Measurements from ENCODE around the gene RCAN2. TPM values are rescaled to one million over a fixed set of nuclear protein-coding genes. Genes with fewer than 3 reads are reported as not detected.

Gene RCAN2
- total RNA-seq, 1 donor from 2014 or later, result 5.8 TPM

GRCh38 chr6:46528961-46529750, 37.9 kb upstream of the RCAN2 start:
- Histone ChIP-seq H3K36me3 (no peaks in the 10 kb centered on the region), H2AFZ (replicated peaks) (no peak overlapping the region), H3K9me3 (ENCODE audit: low read depth) (no peaks in the 10 kb centered on the region), H3K9ac (no peak overlapping the region), H3K4me3 (no peak overlapping the region), H3K4me1 (no peaks in the 10 kb centered on the region), H4K20me1 (ENCODE audit: low read depth) (no peaks in the 10 kb centered on the region), H3F3A (ENCODE audit: low read depth) (no peaks in the 10 kb centered on the region), H3K27me3 (no peaks in the 10 kb centered on the region), H3K27ac (no peak overlapping the region), H3K79me2 (ENCODE audit: low read depth) (no peaks in the 10 kb centered on the region), H3K4me2 (no peak overlapping the region)
- Mint-ChIP-seq H3K27ac (no peak overlapping the region), H3K27me3 (ENCODE audit: insufficient read depth, low read depth) (peaks cover 5% of the 10 kb centered on the region), H3K36me3 (no peaks in the 10 kb centered on the region), H3K9me3 (no peaks in the 10 kb centered on the region), H3K4me3 (no peak overlapping the region), H3K4me1 (no peaks in the 10 kb centered on the region)
- DNase-seq (ENCODE audit: low spot score), result no peak
- TF ChIP-seq EZH2 (IDR thresholded peaks at IDR 0.05) (no peak), EZH2phosphoT487 (IDR thresholded peaks at IDR 0.05) (no peak), CTCF (IDR thresholded peaks at IDR 0.05) (no peak)

GRCh38 chr6:46526607-46527006, 35.4 kb upstream of the RCAN2 start:
- Histone ChIP-seq H3K4me3 (no peak overlapping the region), H3K9me3 (ENCODE audit: low read depth) (no peaks in the 10 kb centered on the region), H3K27me3 (no peaks in the 10 kb centered on the region), H3K36me3 (no peaks in the 10 kb centered on the region), H3K4me2 (no peak overlapping the region), H3F3A (ENCODE audit: low read depth) (no peaks in the 10 kb centered on the region), H2AFZ (replicated peaks) (peak overlapping the region; percentile 89), H3K27ac (no peak overlapping the region), H3K9ac (no peak overlapping the region), H4K20me1 (ENCODE audit: low read depth) (no peaks in the 10 kb centered on the region), H3K4me1 (no peaks in the 10 kb centered on the region), H3K79me2 (ENCODE audit: low read depth) (no peaks in the 10 kb centered on the region)
- DNase-seq (ENCODE audit: low spot score), result no peak
- no peaks in the 10 kb centered on the region for H3K4me1 Mint-ChIP-seq
- no peaks in the 10 kb centered on the region for H3K9me3 Mint-ChIP-seq
- H3K27me3 Mint-ChIP-seq (ENCODE audit: insufficient read depth, low read depth), result peaks cover 2% of the 10 kb centered on the region
- no peak overlapping the region for H3K27ac Mint-ChIP-seq
- no peak overlapping the region for H3K4me3 Mint-ChIP-seq
- TF ChIP-seq CTCF (IDR thresholded peaks at IDR 0.05) (no peak), EZH2 (IDR thresholded peaks at IDR 0.05) (no peak), EZH2phosphoT487 (IDR thresholded peaks at IDR 0.05) (no peak)
- no peaks in the 10 kb centered on the region for H3K36me3 Mint-ChIP-seq

GRCh38 chr6:46525583-46525982, 34.3 kb upstream of the RCAN2 start:
- TF ChIP-seq EZH2phosphoT487 (IDR thresholded peaks at IDR 0.05), result no peak
- TF ChIP-seq CTCF (IDR thresholded peaks at IDR 0.05), result no peak
- no peaks in the 10 kb centered on the region for H4K20me1 ChIP-seq (ENCODE audit: low read depth)
- H3K4me2 ChIP-seq, result no peak overlapping the region
- Mint-ChIP-seq H3K27ac (no peak overlapping the region), H3K9me3 (no peaks in the 10 kb centered on the region), H3K4me1 (no peaks in the 10 kb centered on the region), H3K4me3 (no peak overlapping the region), H3K27me3 (ENCODE audit: insufficient read depth, low read depth) (peaks cover 2% of the 10 kb centered on the region), H3K36me3 (no peaks in the 10 kb centered on the region)
- H2AFZ ChIP-seq (replicated peaks), result no peak overlapping the region
- no peaks in the 10 kb centered on the region for H3K9me3 ChIP-seq (ENCODE audit: low read depth)
- no peaks in the 10 kb centered on the region for H3K79me2 ChIP-seq (ENCODE audit: low read depth)
- H3K4me3 ChIP-seq, result no peak overlapping the region
- no peaks in the 10 kb centered on the region for H3K36me3 ChIP-seq
- no peak for DNase-seq (ENCODE audit: low spot score)
- H3K27me3 ChIP-seq, result no peaks in the 10 kb centered on the region
- H3K27ac ChIP-seq, result no peak overlapping the region
- no peak overlapping the region for H3K9ac ChIP-seq
- no peaks in the 10 kb centered on the region for H3F3A ChIP-seq (ENCODE audit: low read depth)
- H3K4me1 ChIP-seq, result no peaks in the 10 kb centered on the region
